ENCODE results near the gene OXSR1. TPM values are rescaled to one million over a fixed set of nuclear protein-coding genes. Genes with fewer than 3 reads are reported as not detected.

OXSR1 gene
- total and polyA plus RNA-seq, 10 of the 15 experiments (the other 5 are each of a cell fraction or from before 2014, with no cell fraction given), result 12.4 to 54.6 (median 35.7) TPM

DNA sequence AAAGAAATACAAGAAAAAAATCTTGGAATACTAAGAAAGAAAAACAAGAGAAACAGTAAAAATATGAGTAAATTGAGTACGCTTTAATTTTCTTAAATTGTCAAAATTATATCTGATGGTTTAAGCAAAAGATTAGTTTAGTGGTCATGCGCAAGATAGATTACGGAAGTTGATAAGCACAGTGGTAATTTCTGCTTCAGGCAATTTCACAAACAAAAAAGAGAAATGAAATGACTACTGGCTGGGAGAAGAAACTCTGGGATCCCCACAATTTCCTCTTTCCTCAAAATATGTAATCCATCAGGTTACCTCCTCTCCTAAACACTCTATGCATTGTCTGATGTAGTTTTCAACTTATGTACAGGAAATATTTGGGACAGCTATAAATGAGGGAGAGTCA, 17.9 kb upstream of the OXSR1 start:
- Histone ChIP-seq H3K4me3 (no peak overlapping the region), H3K36me3 (ENCODE audit: control insufficient read depth in 2 of 2, insufficient read depth in 2 of 2, low read length in 1 of 2) (peaks cover 0 to 2% of the 10 kb centered on the region in 2 experiments; a peak in 1 of 4 replicates), H4K20me1 (ENCODE audit: control insufficient read depth, insufficient read depth) (no peaks in the 10 kb centered on the region), H3K9ac (ENCODE audit: control insufficient read depth, insufficient read depth, low read length) (no peak overlapping the region), H3K4me2 (ENCODE audit: control insufficient read depth, insufficient read depth) (no peak overlapping the region), H3K79me2 (ENCODE audit: control insufficient read depth, insufficient read depth, low read length) (no peaks in the 10 kb centered on the region), H3K27ac (ENCODE audit: control insufficient read depth, insufficient read depth) (no peak overlapping the region), H3K4me1 (ENCODE audit: control insufficient read depth, insufficient read depth, low read length) (peaks cover 16% of the 10 kb centered on the region), H3K9me3 (replicated peaks; ENCODE audit: control insufficient read depth, insufficient read depth, low read length) (peaks cover 9% of the 10 kb centered on the region; the same call in 2 of the 3 replicates), H2AFZ (ENCODE audit: control insufficient read depth, low read depth, low read length) (no peak overlapping the region), H3K27me3 (replicated peaks in 1 of 2; ENCODE audit: control insufficient read depth in 2 of 2, insufficient read depth in 2 of 2, low read length in 1 of 2) (no peaks in the 10 kb centered on the region)
- intact Hi-C loops (cut with micrococcal nuclease; ENCODE audit: unreplicated experiment), result no loop called here
- no peak for FAIRE-seq
- SMC1A ChIA-PET (ENCODE audit: uncharacterized antibody, unreplicated experiment), result interaction anchor here (9.6 kb wide), 1 partner anchor 18 kb away, joined by 64 read pairs; the partner anchor contains the start of gene OXSR1
- RAD21 ChIA-PET (ENCODE audit: unreplicated experiment), result no interaction called here
- TF ChIP-seq, protein P1, sequence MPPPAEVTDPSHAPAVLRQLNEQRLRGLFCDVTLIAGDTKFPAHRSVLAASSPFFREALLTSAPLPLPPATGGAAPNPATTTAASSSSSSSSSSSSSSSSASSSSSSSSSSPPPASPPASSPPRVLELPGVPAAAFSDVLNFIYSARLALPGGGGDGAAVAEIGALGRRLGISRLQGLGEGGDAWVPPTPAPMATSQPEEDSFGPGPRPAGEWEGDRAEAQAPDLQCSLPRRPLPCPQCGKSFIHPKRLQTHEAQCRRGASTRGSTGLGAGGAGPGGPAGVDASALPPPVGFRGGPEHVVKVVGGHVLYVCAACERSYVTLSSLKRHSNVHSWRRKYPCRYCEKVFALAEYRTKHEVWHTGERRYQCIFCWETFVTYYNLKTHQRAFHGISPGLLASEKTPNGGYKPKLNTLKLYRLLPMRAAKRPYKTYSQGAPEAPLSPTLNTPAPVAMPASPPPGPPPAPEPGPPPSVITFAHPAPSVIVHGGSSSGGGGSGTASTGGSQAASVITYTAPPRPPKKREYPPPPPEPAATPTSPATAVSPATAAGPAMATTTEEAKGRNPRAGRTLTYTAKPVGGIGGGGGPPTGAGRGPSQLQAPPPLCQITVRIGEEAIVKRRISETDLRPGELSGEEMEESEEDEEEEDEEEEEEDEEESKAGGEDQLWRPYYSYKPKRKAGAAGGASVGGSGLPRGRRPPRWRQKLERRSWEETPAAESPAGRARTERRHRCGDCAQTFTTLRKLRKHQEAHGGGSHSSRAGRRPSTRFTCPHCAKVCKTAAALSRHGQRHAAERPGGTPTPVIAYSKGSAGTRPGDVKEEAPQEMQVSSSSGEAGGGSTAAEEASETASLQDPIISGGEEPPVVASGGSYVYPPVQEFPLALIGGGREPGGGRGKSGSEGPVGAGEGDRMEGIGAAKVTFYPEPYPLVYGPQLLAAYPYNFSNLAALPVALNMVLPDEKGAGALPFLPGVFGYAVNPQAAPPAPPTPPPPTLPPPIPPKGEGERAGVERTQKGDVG (CRISPR knock-in tag; IDR thresholded peaks at IDR 0.05), result no peak
- TF ChIP-seq, protein P2, sequence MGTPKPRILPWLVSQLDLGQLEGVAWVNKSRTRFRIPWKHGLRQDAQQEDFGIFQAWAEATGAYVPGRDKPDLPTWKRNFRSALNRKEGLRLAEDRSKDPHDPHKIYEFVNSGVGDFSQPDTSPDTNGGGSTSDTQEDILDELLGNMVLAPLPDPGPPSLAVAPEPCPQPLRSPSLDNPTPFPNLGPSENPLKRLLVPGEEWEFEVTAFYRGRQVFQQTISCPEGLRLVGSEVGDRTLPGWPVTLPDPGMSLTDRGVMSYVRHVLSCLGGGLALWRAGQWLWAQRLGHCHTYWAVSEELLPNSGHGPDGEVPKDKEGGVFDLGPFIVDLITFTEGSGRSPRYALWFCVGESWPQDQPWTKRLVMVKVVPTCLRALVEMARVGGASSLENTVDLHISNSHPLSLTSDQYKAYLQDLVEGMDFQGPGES (IDR thresholded peaks at IDR 0.05), result no peak
- POLR2A ChIA-PET, result interaction anchor here (0.6 to 2.2 kb wide), 2 partner anchors 11 to 24 kb away, joined by 3 to 10 read pairs; no protein-coding TSS in a partner anchor
- no peak for ATAC-seq
- CTCF ChIA-PET, result no interaction called here
- BruUV-seq (replicated peaks), result no TSS peak
- 100% methylated on average over 3 of the region's 3 CpGs for WGBS (ENCODE audit: insufficient coverage, insufficient replicate concordance, low lambda C conversion rate, missing lambda C conversion rate)
- in situ Hi-C loops (cut with MboI), result no loop called here
- DNase-seq (ENCODE audit: low read depth, low spot score), result no peak

Data from GM12878 (cell line).